OCI-LY3 (cell line): ENCODE data around the gene SNCAIP.

Experiments
- H2AFZ ChIP-seq: fragments of 200-600, 300-600 bp; shearing (Covaris generic); 2 replicates; pipeline ENCODE4 v1.6.0; 2014; ENCODE audit warnings: antibody characterized with exemption, low read depth, low read length
- H3K27ac ChIP-seq: fragments of 200-600, 300-600 bp; sonication (generic); 2 replicates; pipeline ENCODE4 v1.5.1; 2014; ENCODE audit warnings: mild to moderate bottlenecking, low read length, moderate library complexity, mixed read lengths
- H3K27me3 ChIP-seq: fragments of 200-600, 300-600 bp; sonication (generic); 2 replicates; pipeline ENCODE4 v1.6.1; 2014; ENCODE audit warnings: low read depth, low read length, mixed read lengths
- H3K36me3 ChIP-seq: fragments of 200-600, 300-600 bp; sonication (generic); replicated peaks from 2 replicates; pipeline ENCODE3; 2014; ENCODE audit warnings: low read depth, low read length, mixed read lengths
- H3K4me1 ChIP-seq: fragments of 300-600, 200-600 bp; sonication (generic); 2 replicates; pipeline ENCODE4 v1.6.1; 2014; ENCODE audit warnings: low read length, mixed read lengths
- H3K4me2 ChIP-seq: fragments of 200-600, 300-600 bp; sonication (generic); 2 replicates; pipeline ENCODE4 v1.6.1; 2014; ENCODE audit warnings: low read length, mixed read lengths
- H3K4me3 ChIP-seq: fragments of 300-600, 200-600 bp; sonication (generic); 2 replicates; pipeline ENCODE4 v1.5.1; 2014; ENCODE audit warnings: antibody characterized with exemption, mild to moderate bottlenecking, low read length, moderate library complexity
- H3K79me2 ChIP-seq: fragments of 300-600, 200-600 bp; shearing (Covaris generic); 2 replicates; pipeline ENCODE4 v1.6.1; 2014; ENCODE audit warnings: mild to moderate bottlenecking, low read length, mixed read lengths
- H3K9ac ChIP-seq: fragments of 300-600, 200-600 bp; shearing (Covaris generic); 2 replicates; pipeline ENCODE4 v1.6.0; 2014; ENCODE audit warnings: mild to moderate bottlenecking, low read length, moderate library complexity
- H3K9me3 ChIP-seq: fragments of 200-600, 300-600 bp; shearing (Covaris generic); 2 replicates; pipeline ENCODE4 v1.6.1; 2014; ENCODE audit warnings: low read length, mixed read lengths; ENCODE audit not compliant: insufficient read depth
- H4K20me1 ChIP-seq: fragments of 200-600, 300-600 bp; sonication (generic); 2 replicates; pipeline ENCODE4 v1.6.1; 2016; ENCODE audit warnings: low read length, mixed read lengths; ENCODE audit not compliant: insufficient read depth
- CTCF ChIP-seq: fragments of 200-600, 300-600 bp; sonication (generic); IDR thresholded peaks from 2 replicates; pipeline ENCODE4 v1.5.1; 2014; ENCODE audit warnings: antibody characterized with exemption, low read length, low read depth
- EZH2phosphoT487 ChIP-seq: fragments of 200-600 bp; shearing (Covaris generic); IDR thresholded peaks from 2 replicates; pipeline ENCODE4 v1.6.1; 2018; ENCODE audit warnings: antibody characterized with exemption, mixed run types, low read depth

Gene SNCAIP

GRCh38 chr5:122321921-122322320, 9.9 kb downstream of the SNCAIP start:
- H3K4me3 ChIP-seq, result no peak overlapping the region
- H3K9ac ChIP-seq, result no peak overlapping the region
- H3K9me3 ChIP-seq, result no peaks in the 10 kb centered on the region
- peaks cover 69% of the 10 kb centered on the region for H3K4me1 ChIP-seq
- H3K79me2 ChIP-seq, result peaks cover 10% of the 10 kb centered on the region; the same call in 1 of the 2 replicates
- TF ChIP-seq EZH2phosphoT487 (no peak), CTCF (no peak)
- H4K20me1 ChIP-seq, result no peaks in the 10 kb centered on the region
- no peak overlapping the region for H2AFZ ChIP-seq
- no peak overlapping the region for H3K27ac ChIP-seq
- no peaks in the 10 kb centered on the region for H3K27me3 ChIP-seq
- H3K36me3 ChIP-seq, result peaks cover 9% of the 10 kb centered on the region
- H3K4me2 ChIP-seq, result no peak overlapping the region

- peaks cover 8% of the 10 kb centered on the region; the same call in 1 of the 2 replicates for H3K9me3 ChIP-seq
- TF ChIP-seq EZH2phosphoT487 (no peak), CTCF (no peak)
- H3K27ac ChIP-seq, result no peak overlapping the region
- H3K4me1 ChIP-seq, result peaks cover 62% of the 10 kb centered on the region
- H3K79me2 ChIP-seq, result 0 out of 2 replicates have a peak, but pooled peaks cover 3% of the 10 kb centered on the region
- no peaks in the 10 kb centered on the region for H3K27me3 ChIP-seq
- no peaks in the 10 kb centered on the region for H4K20me1 ChIP-seq
- no peak overlapping the region for H3K4me3 ChIP-seq
- H3K4me2 ChIP-seq, result peak overlapping the region; percentile 36
- H3K9ac ChIP-seq, result no peak overlapping the region
- no peak overlapping the region for H2AFZ ChIP-seq
- peaks cover 18% of the 10 kb centered on the region for H3K36me3 ChIP-seq
Observed at GRCh38 chr5:122322801-122323548, 10.9 kb downstream of the SNCAIP start.

- no peak overlapping the region for H3K27ac ChIP-seq
- no peak overlapping the region for H2AFZ ChIP-seq
- H3K4me3 ChIP-seq, result no peak overlapping the region
- TF ChIP-seq EZH2phosphoT487 (no peak), CTCF (no peak)
- H4K20me1 ChIP-seq, result no peaks in the 10 kb centered on the region
- H3K9ac ChIP-seq, result no peak overlapping the region
- no peaks in the 10 kb centered on the region for H3K27me3 ChIP-seq
- 0 out of 2 replicates have a peak, but pooled peaks cover 3% of the 10 kb centered on the region for H3K79me2 ChIP-seq
- H3K9me3 ChIP-seq, result peaks cover 8% of the 10 kb centered on the region; the same call in 1 of the 2 replicates
- H3K36me3 ChIP-seq, result peaks cover 17% of the 10 kb centered on the region
- peak overlapping the region; percentile 36 for H3K4me2 ChIP-seq
- H3K4me1 ChIP-seq, result peaks cover 55% of the 10 kb centered on the region
Observed at GRCh38 chr5:122323738-122324137, 11.7 kb downstream of the SNCAIP start.

GRCh38 chr5:122327110-122327509, 15.1 kb downstream of the SNCAIP start:
- no peak for TF ChIP-seq CTCF
- TF ChIP-seq EZH2phosphoT487, result no peak
- H2AFZ ChIP-seq, result no peak overlapping the region

More at GRCh38 chr5:122327110-122327509, 15.1 kb downstream of the SNCAIP start:
- no peak overlapping the region for H3K9ac ChIP-seq
- H3K9me3 ChIP-seq, result peaks cover 8% of the 10 kb centered on the region; the same call in 1 of the 2 replicates
- no peak overlapping the region for H3K4me2 ChIP-seq
- H3K79me2 ChIP-seq, result peaks cover 14% of the 10 kb centered on the region
- H3K36me3 ChIP-seq, result peaks cover 16% of the 10 kb centered on the region
- no peak overlapping the region for H3K4me3 ChIP-seq
- H4K20me1 ChIP-seq, result no peaks in the 10 kb centered on the region
- H3K27me3 ChIP-seq, result no peaks in the 10 kb centered on the region
- H3K4me1 ChIP-seq, result peaks cover 38% of the 10 kb centered on the region
- no peak overlapping the region for H3K27ac ChIP-seq
